RWPE1 (cell line): Measurements from ENCODE around the gene SCN8A.

Source experiments
- CTCF ChIA-PET: fragments of 350-600 bp; sonication (Branson Sonifier 250); formaldehyde crosslinking; extraction: SDS; loops from one replicate; lab custom pipeline; 2021; lab: Yijun Ruan, JAX
- POLR2A ChIA-PET: fragments of 400-600 bp; formaldehyde crosslinking; extraction: SDS; loops from one replicate; lab custom pipeline; 2020; ENCODE audit warnings: antibody characterized with exemption; ENCODE audit not compliant: low non-redundant PET; lab: Yijun Ruan, JAX
- DNase-seq: peaks from one replicate; pipeline ENCODE4 v3.0.0; 2012; ENCODE audit warnings: low spot score
- H3K27ac ChIP-seq: fragments of 450-650 bp; 2 replicates; pipeline ENCODE4 v1.5.1; 2017
- CTCF ChIP-seq: fragments of 450-650 bp; conservative IDR thresholded peaks from 2 replicates; pipeline ENCODE4 v1.5.1; 2017; ENCODE audit warnings: low read depth, mild to moderate bottlenecking

The SCN8A gene

GRCh38 chr12:51722431-51722830 is 131.4 kb downstream of the SCN8A start:
- no peak for TF ChIP-seq CTCF
- DNase-seq, result no peak
- ChIA-PET CTCF (no interaction called here), POLR2A (no interaction called here)
- H3K27ac ChIP-seq, result no peak overlapping the region

- CTCF ChIA-PET, result no interaction called here
- no peak for DNase-seq
- POLR2A ChIA-PET, result no interaction called here
- no peak for TF ChIP-seq CTCF
- H3K27ac ChIP-seq, result no peak overlapping the region
Measured at GRCh38 chr12:51726161-51726560, 135.1 kb downstream of the SCN8A start.

- no peak for DNase-seq
- POLR2A ChIA-PET, result no interaction called here
- H3K27ac ChIP-seq, result no peak overlapping the region
- CTCF ChIA-PET, result no interaction called here
- TF ChIP-seq CTCF, result no peak
Measured at GRCh38 chr12:51726931-51727330, 135.9 kb downstream of the SCN8A start.

GRCh38 chr12:51729331-51729730 is 138.3 kb downstream of the SCN8A start:
- no peak overlapping the region for H3K27ac ChIP-seq
- no peak for DNase-seq
- POLR2A ChIA-PET, result no interaction called here
- CTCF ChIA-PET, result no interaction called here
- TF ChIP-seq CTCF, result no peak

- no peak for DNase-seq
- ChIA-PET CTCF (interaction anchor here (0.7 kb wide), 1 partner anchor 25 kb away, joined by 3 read pairs; no protein-coding TSS in a partner anchor), POLR2A (no interaction called here)
- H3K27ac ChIP-seq, result no peak overlapping the region
- no peak for TF ChIP-seq CTCF
Measured at GRCh38 chr12:51730745-51731144, 139.7 kb downstream of the SCN8A start.

- no peak for DNase-seq
- POLR2A ChIA-PET, result no interaction called here
- CTCF ChIA-PET, result interaction anchor here (0.6 kb wide), 1 partner anchor 525 kb away, joined by 3 read pairs; no protein-coding TSS in a partner anchor
- no peak overlapping the region for H3K27ac ChIP-seq
- TF ChIP-seq CTCF, result no peak
Measured at GRCh38 chr12:51740536-51740935, 149.5 kb downstream of the SCN8A start.

- no peak for TF ChIP-seq CTCF
Measured at GRCh38 chr12:51744235-51744634, 153.2 kb downstream of the SCN8A start.

More at GRCh38 chr12:51744235-51744634, 153.2 kb downstream of the SCN8A start:
- no peak for DNase-seq
- CTCF ChIA-PET, result no interaction called here
- POLR2A ChIA-PET, result no interaction called here
- H3K27ac ChIP-seq, result no peak overlapping the region
